NCI-H146 (cell line): Measurements from ENCODE around the gene TRMT44.
"Not testable (repeated sequence)": the region's sequence is repeated elsewhere in the genome, so short reads cannot be mapped to it uniquely, and the experiment has no call there.

ENCODE experiments used
- DNase-seq: peaks from one replicate; lab custom pipeline; 2025; lab: John Stamatoyannopoulos, UW

The TRMT44 gene

DNA sequence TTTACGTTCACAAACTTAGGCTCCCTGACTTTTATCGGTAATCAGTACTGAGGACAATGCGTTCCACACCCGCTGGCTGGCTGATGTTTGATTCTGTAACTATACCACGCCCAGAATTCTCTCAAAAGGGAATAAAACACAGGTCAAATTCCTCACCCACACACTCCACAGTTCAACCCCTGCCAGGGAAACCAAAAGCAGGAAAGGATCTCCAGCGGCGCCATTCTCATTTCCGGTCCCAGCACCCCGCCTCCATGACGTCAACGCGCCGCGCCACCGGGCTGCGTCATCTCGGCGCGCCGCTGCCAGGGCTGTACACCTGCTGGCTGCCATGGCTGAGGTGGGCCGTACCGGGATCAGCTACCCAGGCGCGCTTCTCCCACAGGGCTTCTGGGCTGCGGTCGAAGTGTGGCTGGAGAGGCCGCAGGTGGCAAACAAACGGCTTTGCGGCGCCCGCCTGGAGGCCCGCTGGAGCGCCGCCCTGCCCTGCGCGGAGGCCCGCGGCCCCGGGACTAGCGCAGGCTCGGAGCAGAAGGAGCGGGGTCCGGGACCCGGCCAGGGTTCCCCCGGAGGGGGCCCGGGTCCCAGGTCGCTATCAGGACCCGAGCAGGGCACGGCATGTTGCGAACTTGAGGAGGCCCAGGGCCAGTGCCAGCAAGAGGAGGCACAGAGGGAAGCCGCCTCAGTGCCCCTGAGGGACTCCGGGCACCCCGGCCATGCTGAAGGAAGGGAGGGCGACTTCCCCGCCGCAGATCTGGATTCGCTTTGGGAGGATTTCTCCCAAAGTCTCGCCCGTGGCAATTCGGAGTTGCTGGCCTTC, at the start of gene TRMT44, which contains the start of gene ACOX3:
Gene TRMT44, plus strand, starts transcription at position 286 of the 820 bp plus-strand sequence. Its CDS starts 46 bp downstream, at position 332.
Gene ACOX3, minus strand, starts transcription at position 232 of the 820 bp plus-strand sequence. CDS start 24,202 bp downstream, outside the sequence.
- DNase-seq, result peak; percentile 85

DNA sequence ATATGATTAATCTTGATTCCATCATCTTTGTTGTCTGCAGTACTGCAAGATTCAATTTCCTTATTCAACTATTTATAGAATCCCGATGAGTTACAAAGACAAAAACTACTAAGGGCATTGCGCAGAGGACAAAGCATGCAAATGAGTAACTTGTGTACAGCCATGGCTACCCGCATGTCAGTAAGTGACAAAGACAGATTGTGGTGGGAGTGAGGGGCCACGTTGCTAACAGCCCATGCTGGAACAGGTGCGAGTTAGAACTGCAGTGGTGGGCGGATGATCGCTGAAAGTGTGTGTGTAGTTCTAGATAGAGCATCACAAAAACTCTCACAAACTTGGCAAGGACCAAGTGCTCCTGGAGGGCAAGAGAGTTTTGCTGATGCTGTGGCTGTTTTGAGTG, 49.5 kb upstream of the TRMT44 start:
- no peak for DNase-seq

GRCh38 chr4:8391972-8392371, 48.6 kb upstream of the TRMT44 start:
- DNase-seq, result no peak

DNA sequence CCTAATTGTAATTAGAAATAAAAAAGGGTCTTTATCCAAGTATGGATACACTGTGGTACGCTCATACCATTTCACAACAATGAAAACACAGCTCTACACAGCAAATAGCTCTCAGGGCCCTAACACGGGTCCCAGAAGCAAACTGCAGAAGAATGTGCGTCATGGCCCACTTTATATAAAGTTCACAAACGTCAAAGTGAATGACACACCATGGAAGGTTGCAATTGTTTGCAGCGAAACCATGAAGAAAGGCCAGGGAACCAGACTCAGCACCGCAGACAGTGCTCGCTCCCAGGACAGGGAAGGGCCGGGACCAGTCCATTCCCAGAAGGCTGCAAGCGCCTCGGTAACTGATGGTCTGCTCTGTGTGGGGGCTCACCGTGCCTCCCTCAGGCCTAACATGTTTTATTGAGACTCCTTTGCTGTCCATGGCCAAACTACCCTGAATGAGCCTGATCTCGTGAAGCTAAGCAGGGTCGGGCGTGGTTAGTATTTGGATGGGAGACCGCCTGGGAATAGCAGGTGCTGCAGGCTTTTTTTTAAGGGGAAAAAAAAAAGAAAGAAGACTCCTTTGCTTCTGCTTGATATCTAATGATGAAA, 47.9 kb upstream of the TRMT44 start:
- DNase-seq, result no peak

DNA sequence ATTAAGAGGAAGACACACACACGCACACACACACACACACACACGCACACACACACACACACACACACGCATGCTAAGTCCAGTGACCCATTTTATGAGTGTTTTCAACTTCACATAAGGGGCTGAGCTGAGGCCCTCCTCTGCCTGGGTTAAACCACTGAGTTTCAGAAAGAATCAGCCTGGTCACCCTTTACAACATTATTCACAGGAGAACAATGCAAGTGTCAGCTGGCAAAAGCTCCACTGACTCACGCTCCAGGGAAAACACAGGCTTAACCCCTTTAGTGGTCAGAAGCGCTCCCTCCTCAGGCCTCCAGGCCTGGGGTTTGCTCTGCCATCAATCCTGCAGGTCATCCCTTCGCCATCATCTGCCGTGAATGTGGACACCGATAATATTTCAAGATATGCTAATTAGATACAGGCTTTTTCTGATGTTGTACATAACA, 47.0 kb upstream of the TRMT44 start:
- no peak for DNase-seq

GRCh38 chr4:8394061-8394519, 46.5 kb upstream of the TRMT44 start:
- no peak for DNase-seq

DNA sequence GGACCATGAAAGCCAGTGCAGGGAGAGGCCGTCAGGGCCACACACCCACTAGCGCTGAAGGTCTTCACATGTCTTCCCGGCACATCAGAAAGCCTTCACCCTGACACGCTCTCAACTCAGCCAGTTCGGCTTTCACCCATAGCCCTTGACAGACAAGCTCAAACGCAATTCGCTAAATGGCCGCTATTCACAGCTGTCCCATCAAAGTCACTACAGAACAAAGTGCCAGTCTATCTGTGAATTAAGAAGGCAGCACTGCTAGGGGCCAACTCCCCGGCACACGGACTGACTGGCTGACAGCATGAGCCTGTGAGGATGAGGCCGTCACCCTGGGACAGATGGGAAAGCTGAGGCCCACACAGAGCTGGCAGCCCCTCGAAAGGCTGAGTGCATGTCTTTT, 45.8 kb upstream of the TRMT44 start:
- no peak for DNase-seq

GRCh38 chr4:8395504-8396296, 44.9 kb upstream of the TRMT44 start:
- no peak for DNase-seq

- DNase-seq, result no peak
Observed at GRCh38 chr4:8396762-8397406, 43.7 kb upstream of the TRMT44 start.

DNA sequence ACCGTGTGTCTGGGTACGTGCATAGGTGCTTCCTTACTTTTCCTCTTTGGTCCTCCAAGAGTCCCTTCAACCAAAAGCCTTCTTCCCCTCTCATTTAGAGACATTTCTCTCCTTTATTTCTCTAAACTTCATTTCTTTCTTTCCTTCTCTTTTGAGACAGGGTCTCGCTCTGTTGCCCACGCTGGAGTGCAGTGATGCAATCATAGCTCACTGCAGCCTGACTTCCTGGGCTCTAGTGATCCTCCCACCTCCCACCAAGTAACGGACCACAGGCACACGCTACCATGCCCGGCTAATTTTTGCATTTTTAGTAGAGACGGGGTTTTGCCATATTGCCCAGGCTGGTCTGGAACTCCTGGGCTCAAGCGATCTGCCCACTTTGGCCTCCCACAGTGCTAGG, 42.2 kb upstream of the TRMT44 start:
- DNase-seq, result no peak

GRCh38 chr4:8399298-8399697, 41.3 kb upstream of the TRMT44 start:
- DNase-seq, result no peak

GRCh38 chr4:8400632-8401325, 39.8 kb upstream of the TRMT44 start:
- no peak for DNase-seq

- DNase-seq, result no peak
Observed at GRCh38 chr4:8401665-8402064, 38.9 kb upstream of the TRMT44 start.

DNA sequence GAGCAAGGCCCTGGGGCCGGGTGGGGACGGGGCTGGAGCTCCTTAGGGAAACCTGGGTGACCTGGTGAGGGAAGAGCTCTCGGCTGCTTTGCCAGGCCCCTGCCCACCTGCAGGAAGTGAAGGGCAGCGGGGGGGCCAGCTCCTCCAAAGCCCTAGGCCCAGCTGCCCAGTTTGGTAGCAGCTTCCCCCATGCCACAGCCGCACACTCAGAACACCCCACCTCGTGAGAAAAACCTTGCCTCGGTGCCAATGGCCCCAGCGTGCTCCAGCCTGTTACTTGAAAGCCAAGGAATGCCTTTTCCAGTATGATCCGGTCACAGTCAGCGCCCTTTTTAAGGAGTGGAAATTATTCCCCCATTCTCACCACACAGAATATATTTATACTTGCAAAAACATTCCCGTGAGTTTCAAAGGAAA, 38.4 kb upstream of the TRMT44 start:
- no peak for DNase-seq

DNA sequence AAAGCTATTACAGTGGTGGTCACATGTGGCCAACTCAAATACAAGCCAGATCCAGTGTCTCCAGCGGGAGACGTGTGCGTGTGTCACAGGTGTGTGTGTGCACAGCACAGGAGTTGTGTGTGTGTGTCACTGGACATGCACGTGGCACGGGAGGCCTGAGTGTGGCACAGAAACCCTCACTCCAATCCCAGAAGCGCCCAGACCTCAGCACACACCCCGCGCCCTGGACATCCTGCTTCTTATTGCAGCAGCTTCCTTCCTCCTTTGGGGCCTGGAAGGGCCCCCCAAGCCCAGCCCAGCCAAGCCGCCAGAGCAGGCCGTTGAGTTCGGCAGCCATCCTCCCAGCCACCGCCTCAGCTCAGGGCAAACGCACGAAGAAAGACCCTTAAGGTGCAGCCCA, 37.9 kb upstream of the TRMT44 start:
- no peak for DNase-seq

DNA sequence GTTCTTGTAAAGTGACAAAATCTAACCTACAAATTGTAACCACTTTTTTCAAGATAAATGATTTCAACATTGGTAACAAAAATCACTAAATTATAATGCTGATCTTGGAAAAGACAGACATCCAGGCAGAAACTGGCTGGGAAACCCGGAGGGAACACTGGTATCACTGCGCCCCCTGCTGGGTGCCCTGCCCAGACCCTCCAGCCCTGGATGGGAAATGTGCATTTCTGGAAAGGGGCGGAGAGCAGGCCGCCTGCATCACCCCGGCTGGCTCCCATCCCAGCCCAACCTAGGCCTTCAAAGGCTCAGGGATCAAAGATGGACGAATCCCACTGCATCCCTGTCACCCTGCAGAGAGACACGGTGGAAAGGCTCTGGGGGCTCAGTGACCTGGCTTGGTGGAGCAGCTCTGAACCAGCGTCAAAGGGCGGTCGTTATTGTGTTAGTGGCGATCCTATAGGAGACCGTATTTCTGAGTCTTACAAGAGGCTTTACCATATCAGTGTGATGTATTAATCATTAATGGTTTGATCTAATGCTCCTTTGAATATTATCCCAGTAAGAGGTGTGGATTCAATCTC, 37.3 kb upstream of the TRMT44 start:
- DNase-seq, result peak; percentile 55

DNA sequence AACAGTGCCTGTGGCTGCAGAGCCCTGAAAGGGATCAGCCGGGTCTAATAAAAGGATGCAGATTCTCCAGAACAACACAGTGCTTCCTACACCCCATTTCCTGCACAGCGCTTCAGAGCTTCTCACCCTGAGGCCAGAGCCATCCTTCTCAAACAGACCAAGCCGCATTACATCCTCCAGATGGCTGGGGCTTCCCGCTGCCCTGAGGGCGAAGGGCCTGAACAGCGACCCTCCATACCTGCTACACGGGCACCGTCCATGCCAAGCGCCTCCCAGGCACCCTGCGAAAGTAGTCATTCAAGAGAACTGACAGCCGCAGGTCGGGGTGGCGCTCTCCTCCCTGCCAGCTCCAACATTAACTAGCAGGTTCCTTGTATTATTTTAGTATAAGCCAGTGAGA, 36.6 kb upstream of the TRMT44 start:
- no peak for DNase-seq

DNA sequence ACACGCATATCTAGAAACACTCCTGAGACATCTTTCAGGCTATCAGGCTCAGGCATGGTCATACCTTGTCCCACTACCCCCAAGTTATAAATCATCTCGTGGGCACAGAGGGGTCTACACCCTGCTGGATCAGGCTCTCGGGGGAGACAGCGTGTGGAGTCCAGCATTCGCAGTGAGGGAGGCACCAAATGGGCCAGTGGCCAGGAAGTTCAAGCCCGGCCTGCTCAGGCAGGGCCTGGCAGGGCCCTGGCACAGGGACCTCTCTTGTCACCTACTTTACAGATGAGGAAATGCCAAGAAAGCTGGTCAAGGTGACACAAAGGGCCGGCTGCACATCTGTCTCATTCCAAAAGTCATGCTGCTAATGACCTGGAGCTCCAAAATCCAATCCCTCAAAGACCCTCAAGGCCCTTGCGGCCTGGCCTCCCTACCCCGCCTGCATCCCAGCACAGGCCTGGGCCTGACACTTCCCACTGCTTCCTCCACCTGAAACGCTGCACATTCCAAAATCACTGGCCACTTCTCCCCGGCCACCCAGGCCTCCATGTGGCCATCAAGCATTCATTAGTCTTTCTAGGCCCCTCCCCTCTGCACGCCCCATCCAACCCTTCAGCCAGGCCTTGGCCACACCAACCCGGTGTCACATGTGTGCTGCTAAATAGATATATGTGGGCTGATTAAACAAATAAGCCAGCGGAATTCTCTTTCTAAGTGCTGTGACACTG, 35.6 kb upstream of the TRMT44 start:
- DNase-seq, result no peak

- DNase-seq, result no peak
Observed at GRCh38 chr4:8405516-8405875, 35.1 kb upstream of the TRMT44 start.

DNA sequence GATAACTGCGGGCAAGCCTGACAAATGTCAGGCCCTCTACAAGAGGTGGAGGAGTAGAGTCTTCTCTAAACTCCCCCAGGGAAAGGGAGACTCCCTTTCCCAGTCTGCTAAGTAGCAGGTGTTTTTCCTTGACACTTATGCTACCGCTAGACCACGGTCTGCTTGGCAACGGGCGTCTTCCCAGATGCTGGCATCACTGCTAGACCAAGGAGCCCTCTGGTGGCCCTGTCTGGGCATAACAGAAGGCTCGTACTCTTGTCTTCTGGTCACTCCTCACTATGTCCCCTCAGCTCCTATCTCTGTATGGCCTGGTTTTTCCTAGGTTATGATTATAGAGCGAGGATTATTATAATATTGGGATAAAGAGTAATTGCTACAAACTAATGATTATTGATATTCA, 33.7 kb upstream of the TRMT44 start:
- DNase-seq, result not testable (repeated sequence)
